Measurements from ENCODE around the gene TENM4.

Gene TENM4

GRCh38 chr11:78941226-78941851 lies 499.5 kb downstream of the TENM4 start:
- TF ChIP-seq CTCF (IDR thresholded peaks at IDR 0.05; ENCODE audit: low read depth, low read length, missing control alignments) = no peak
- no peaks in the 10 kb centered on the region for H3K27me3 ChIP-seq (replicated peaks)
- in situ Hi-C loops (cut with HindIII; ENCODE audit: low pct_ligation_motif_present, low sequenced_read_pairs) = no loop called here
- H3K36me3 ChIP-seq (replicated peaks) = no peaks in the 10 kb centered on the region
- H3K4me3 ChIP-seq (ENCODE audit: low read depth, low read length) = no peak overlapping the region
- no peak overlapping the region for H3K27ac ChIP-seq
- no peak for DNase-seq

- no peak for TF ChIP-seq CTCF (IDR thresholded peaks at IDR 0.05; ENCODE audit: low read depth, low read length, missing control alignments)
- Histone ChIP-seq H3K27me3 (replicated peaks) (no peaks in the 10 kb centered on the region), H3K36me3 (replicated peaks) (no peaks in the 10 kb centered on the region), H3K4me3 (ENCODE audit: low read depth, low read length) (no peak overlapping the region), H3K27ac (no peak overlapping the region)
- DNase-seq = no peak
- in situ Hi-C loops (cut with HindIII; ENCODE audit: low pct_ligation_motif_present, low sequenced_read_pairs) = no loop called here
Measured at GRCh38 chr11:78940500-78941225, 500.2 kb downstream of the TENM4 start.

GRCh38 chr11:78938971-78939370 lies 501.9 kb downstream of the TENM4 start:
- Histone ChIP-seq H3K4me3 (ENCODE audit: low read depth, low read length) (no peak overlapping the region), H3K36me3 (replicated peaks) (no peaks in the 10 kb centered on the region), H3K27me3 (replicated peaks) (no peaks in the 10 kb centered on the region), H3K27ac (no peak overlapping the region)
- no peak for TF ChIP-seq CTCF (IDR thresholded peaks at IDR 0.05; ENCODE audit: low read depth, low read length, missing control alignments)
- in situ Hi-C loops (cut with HindIII; ENCODE audit: low pct_ligation_motif_present, low sequenced_read_pairs) = no loop called here
- no peak for DNase-seq

GRCh38 chr11:78938036-78938435 lies 502.8 kb downstream of the TENM4 start:
- no peak overlapping the region for H3K27ac ChIP-seq
- TF ChIP-seq CTCF (IDR thresholded peaks at IDR 0.05; ENCODE audit: low read depth, low read length, missing control alignments) = no peak
- no peak overlapping the region for H3K4me3 ChIP-seq (ENCODE audit: low read depth, low read length)
- H3K36me3 ChIP-seq (replicated peaks) = no peaks in the 10 kb centered on the region
- in situ Hi-C loops (cut with HindIII; ENCODE audit: low pct_ligation_motif_present, low sequenced_read_pairs) = no loop called here
- no peak for DNase-seq
- no peaks in the 10 kb centered on the region for H3K27me3 ChIP-seq (replicated peaks)

- Histone ChIP-seq H3K27ac (no peak overlapping the region), H3K27me3 (replicated peaks) (no peaks in the 10 kb centered on the region), H3K36me3 (replicated peaks) (no peaks in the 10 kb centered on the region), H3K4me3 (ENCODE audit: low read depth, low read length) (no peak overlapping the region)
- in situ Hi-C loops (cut with HindIII; ENCODE audit: low pct_ligation_motif_present, low sequenced_read_pairs) = no loop called here
- TF ChIP-seq CTCF (IDR thresholded peaks at IDR 0.05; ENCODE audit: low read depth, low read length, missing control alignments) = no peak
- no peak for DNase-seq
Measured at GRCh38 chr11:78935398-78936068, 505.3 kb downstream of the TENM4 start.

All from brain microvascular endothelial cell (primary cell).